Measurements from ENCODE around the gene DARS2. TPM values are rescaled to one million over a fixed set of nuclear protein-coding genes. Genes with fewer than 3 reads are reported as not detected.
A peak's percentile ranks its signal among the peaks of the same experiment; 100 is the strongest.
"Not testable (repeated sequence)": the region's sequence is repeated elsewhere in the genome, so short reads cannot be mapped to it uniquely, and the experiment has no call there.

The DARS2 gene
- total RNA-seq, 1 donor = 18.3 TPM

DNA sequence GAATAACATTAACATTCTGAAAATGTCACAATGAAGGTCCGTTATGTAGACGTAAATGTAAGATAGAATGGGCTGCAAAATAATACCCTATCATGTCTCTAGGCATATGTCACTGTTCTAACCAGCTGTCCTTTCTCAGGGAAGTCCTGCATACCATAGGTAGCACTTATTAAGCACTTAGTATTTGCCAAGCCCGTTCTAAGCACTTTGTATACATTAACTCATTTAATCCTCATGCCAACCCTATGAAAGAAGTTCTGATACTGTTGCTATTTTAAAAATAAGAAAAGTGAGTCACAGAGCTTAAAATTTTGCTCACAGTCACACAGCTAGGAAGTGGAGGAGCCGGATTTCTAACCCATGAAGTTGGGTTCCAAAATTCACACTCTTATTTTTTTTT lies 27.6 kb downstream of the DARS2 start:
- TF ChIP-seq, protein P1, sequence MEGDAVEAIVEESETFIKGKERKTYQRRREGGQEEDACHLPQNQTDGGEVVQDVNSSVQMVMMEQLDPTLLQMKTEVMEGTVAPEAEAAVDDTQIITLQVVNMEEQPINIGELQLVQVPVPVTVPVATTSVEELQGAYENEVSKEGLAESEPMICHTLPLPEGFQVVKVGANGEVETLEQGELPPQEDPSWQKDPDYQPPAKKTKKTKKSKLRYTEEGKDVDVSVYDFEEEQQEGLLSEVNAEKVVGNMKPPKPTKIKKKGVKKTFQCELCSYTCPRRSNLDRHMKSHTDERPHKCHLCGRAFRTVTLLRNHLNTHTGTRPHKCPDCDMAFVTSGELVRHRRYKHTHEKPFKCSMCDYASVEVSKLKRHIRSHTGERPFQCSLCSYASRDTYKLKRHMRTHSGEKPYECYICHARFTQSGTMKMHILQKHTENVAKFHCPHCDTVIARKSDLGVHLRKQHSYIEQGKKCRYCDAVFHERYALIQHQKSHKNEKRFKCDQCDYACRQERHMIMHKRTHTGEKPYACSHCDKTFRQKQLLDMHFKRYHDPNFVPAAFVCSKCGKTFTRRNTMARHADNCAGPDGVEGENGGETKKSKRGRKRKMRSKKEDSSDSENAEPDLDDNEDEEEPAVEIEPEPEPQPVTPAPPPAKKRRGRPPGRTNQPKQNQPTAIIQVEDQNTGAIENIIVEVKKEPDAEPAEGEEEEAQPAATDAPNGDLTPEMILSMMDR (IDR thresholded peaks at IDR 0.05; ENCODE audit: insufficient read depth, low read length) = no peak
- no peak overlapping the region for H3K4me3 ChIP-seq (ENCODE audit: low read depth, low read length)
- no peak for DNase-seq (ENCODE audit: low read depth)

DNA sequence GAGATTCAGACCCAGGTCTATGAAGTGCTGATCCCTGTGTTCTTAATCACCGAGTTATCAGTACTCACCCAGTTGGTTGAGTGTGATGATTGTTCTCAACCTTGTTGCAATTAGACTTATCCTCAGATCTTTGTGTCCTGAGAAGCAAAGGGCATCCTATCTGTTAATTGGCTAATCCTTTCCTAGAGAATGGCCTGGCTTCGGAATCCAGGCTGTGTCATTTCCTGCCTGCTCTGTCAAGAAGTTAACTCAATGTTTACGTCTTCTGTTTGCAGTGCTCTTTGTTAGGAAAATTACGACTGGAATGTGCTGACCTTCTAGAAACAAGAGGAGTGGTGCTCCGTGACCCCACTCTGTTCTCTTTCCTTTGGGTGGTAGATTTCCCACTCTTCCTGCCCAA lies 28.6 kb downstream of the DARS2 start:
- TF ChIP-seq, protein P1 (IDR thresholded peaks at IDR 0.05; ENCODE audit: insufficient read depth, low read length) = no peak
- DNase-seq (ENCODE audit: low read depth) = peak; percentile 45
- H3K4me3 ChIP-seq (ENCODE audit: low read depth, low read length) = no peak overlapping the region

DNA sequence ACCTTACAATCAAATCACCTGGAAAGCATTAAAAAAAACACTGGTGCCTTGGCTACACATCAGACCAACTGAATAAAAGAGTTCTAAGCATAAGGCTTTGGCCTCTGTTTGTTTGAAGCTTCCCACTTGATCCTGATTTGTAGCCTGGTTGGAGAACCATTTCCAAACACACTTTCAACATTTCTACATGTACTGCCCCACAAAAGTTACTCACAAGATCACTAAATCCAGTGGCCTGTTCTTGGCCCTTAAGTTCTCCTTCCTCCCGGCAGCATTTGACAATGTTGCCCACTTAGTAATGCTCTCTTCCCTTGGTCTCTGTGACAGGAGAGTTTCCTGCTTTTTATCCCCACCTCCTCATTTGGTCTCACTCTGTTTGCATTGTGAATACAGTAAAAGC lies 31.5 kb downstream of the DARS2 start:
- H3K4me3 ChIP-seq (ENCODE audit: low read depth, low read length) = no peak overlapping the region
- DNase-seq (ENCODE audit: low read depth) = no peak
- TF ChIP-seq, protein P1 (IDR thresholded peaks at IDR 0.05; ENCODE audit: insufficient read depth, low read length) = no peak

DNA sequence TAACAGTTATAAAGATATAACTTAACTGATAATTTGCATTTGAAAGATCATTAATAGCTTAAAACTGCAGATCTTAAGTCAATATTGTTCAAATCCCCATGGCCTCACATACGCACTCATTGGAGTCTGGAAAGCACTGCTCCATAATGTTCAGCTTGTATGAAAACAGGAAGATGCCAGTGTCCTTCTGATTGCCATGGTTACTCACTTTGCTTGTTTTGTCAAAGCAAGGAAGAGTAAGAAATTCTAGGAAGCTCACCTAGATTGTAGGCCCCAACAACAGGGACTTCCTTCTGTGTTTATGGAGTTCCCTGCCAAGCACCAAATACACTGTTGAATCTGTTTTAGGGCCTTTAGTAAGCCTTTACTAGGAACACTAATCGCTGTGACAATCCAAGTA lies 32.4 kb downstream of the DARS2 start:
- DNase-seq (ENCODE audit: low read depth) = no peak
- TF ChIP-seq, protein P1 (IDR thresholded peaks at IDR 0.05; ENCODE audit: insufficient read depth, low read length) = no peak
- no peak overlapping the region for H3K4me3 ChIP-seq (ENCODE audit: low read depth, low read length)

DNA sequence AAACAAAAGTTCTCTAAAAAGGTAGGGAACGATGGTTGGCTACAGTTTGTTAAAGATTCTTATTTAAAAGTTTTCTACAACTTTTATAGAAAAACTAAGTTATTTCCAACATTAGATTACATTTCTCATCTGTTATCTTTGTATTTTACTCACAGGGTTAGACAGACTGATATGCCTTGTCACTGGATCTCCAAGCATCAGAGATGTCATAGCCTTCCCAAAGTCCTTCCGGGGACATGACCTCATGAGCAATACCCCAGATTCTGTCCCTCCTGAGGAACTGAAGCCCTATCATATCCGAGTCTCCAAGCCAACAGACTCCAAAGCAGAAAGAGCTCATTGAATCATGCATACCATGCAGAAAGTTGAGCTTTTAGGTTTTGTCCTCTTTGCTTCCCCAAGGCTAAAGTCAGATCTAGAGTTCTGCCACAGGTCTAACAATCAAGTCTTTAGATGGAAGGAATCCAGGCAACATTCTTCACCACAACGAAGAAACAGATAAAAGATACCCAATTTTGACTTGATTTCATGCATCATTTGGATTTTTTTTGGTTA lies 33.0 kb downstream of the DARS2 start:
- no peak for DNase-seq (ENCODE audit: low read depth)
- H3K4me3 ChIP-seq (ENCODE audit: low read depth, low read length) = no peak overlapping the region
- TF ChIP-seq, protein P1 (IDR thresholded peaks at IDR 0.05; ENCODE audit: insufficient read depth, low read length) = no peak

DNA sequence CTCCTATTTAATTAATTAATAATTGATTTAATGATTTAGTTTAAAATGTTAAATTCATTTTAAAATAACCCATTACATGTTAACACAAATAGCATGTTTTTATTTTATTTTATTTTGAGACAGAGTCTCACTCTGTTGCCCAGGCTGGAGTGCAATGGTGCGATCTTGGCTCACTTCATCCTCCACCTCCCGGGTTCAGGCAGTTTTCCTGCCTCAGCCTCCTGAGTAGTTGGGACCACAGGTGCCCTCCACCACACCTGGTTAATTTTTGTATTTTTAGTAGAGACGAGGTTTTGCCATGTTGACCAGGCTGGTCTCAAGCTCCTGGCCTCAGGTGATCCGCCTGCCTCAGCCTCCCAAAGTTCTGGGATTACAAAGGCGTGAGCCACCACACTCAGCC lies 35.1 kb downstream of the DARS2 start:
- DNase-seq (ENCODE audit: low read depth); H3K4me3 ChIP-seq (ENCODE audit: low read depth, low read length): not testable (repeated sequence)

DNA sequence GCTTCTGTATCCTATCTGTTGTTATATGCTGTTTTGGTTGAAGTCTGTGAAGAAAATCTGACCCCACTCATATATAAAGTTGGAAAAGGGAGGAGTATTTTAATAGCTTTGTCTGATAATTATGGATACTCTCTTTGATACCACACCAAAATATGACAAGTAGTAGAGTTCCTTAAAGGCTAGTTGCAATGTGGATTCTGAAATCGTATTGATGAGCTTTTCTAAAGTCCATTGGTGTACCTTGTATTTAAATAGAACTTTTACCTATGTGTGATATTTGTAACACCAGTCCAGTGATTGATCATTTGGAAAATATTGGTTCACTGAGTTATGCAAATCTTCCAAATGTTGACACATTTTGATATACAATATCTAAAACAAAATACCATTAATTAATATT lies 35.6 kb downstream of the DARS2 start:
- no peak for DNase-seq (ENCODE audit: low read depth)
- TF ChIP-seq, protein P1 (IDR thresholded peaks at IDR 0.05; ENCODE audit: insufficient read depth, low read length) = no peak
- H3K4me3 ChIP-seq (ENCODE audit: low read depth, low read length) = no peak overlapping the region
